ENCODE data around the gene TNK2.

GRCh38 chr3:195872097-195872496 lies 36.3 kb downstream of the TNK2 start:
- TF ChIP-seq SMC3 (IDR thresholded peaks at IDR 0.05; ENCODE audit: low read length) (no peak), ZBTB33 (CRISPR knock-in tag; IDR thresholded peaks at IDR 0.05) (no peak), THRA (CRISPR knock-in tag; IDR thresholded peaks at IDR 0.05; ENCODE audit: borderline replicate concordance) (no peak), ZNF224 (CRISPR knock-in tag; IDR thresholded peaks at IDR 0.05) (no peak), BRF2 (CRISPR knock-in tag; IDR thresholded peaks at IDR 0.05) (no peak), CEBPB (IDR thresholded peaks at IDR 0.05; ENCODE audit: borderline replicate concordance, low read depth, low read length) (no peak), RAD21 (CRISPR knock-in tag; IDR thresholded peaks at IDR 0.05) (no peak), NFE2L2 (IDR thresholded peaks at IDR 0.05; ENCODE audit: low read length) (no peak)
